Measurements from ENCODE around the gene FCAMR.

FCAMR gene

DNA sequence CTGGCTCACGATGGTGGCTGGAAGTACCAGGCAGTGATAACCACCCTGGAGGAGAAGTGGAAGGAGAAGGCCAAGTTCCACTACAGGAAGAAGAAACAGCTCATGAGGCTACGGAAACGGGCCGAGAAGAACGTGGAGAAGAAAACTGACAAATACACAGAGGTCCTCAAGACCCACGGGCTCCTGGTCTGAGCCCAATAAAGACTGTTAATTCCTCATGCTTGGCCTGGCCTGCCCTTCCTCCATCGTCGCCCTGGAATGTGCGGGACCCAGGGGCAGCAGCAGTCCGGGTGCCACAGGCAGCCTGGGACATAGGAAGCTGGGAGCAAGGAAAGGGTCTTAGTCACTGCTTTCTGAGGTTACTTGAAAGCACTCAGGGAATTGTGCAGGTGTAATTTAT, 62.2 kb downstream of the FCAMR start:
- no peak overlapping the region for H3K4me3 ChIP-seq (ENCODE audit: low read length in 2 of 2)
- H3K27ac ChIP-seq (ENCODE audit: low read length): no peak overlapping the region
- no peaks in the 10 kb centered on the region for H3K36me3 ChIP-seq (ENCODE audit: control insufficient read depth in 2 of 2, insufficient read depth in 2 of 2, low read length in 2 of 2)
- no peak overlapping the region for H3K9ac ChIP-seq (ENCODE audit: low read length in 2 of 2)
- peaks cover 28 to 32% of the 10 kb centered on the region in 2 donors for H3K27me3 ChIP-seq (ENCODE audit: control insufficient read depth in 1 of 2, insufficient read depth in 2 of 2, low read length in 2 of 2)
- H3K9me3 ChIP-seq (ENCODE audit: control insufficient read depth in 2 of 2, low read length in 2 of 2): no peaks in the 10 kb centered on the region
- peaks cover 14% of the 10 kb centered on the region for H3K4me1 ChIP-seq (ENCODE audit: control insufficient read depth, insufficient read depth, low read length)

Measured in stomach smooth muscle (tissue), 2 donors.